GM18498 (cell line): ENCODE results near the gene REM1.
"Not testable (repeated sequence)": the region's sequence is repeated elsewhere in the genome, so short reads cannot be mapped to it uniquely, and the experiment has no call there.

Experiments
- ATAC-seq: cut with Tn5 transposase; IDR thresholded peaks from one replicate; pipeline ENCODE4 v1.9.1; 2021; ENCODE audit warnings: mild to moderate bottlenecking, moderate library complexity; ENCODE audit not compliant: unreplicated experiment

The REM1 gene

GRCh38 chr20:31484001-31484400, 8.9 kb downstream of the REM1 start:
- no peak for ATAC-seq

DNA sequence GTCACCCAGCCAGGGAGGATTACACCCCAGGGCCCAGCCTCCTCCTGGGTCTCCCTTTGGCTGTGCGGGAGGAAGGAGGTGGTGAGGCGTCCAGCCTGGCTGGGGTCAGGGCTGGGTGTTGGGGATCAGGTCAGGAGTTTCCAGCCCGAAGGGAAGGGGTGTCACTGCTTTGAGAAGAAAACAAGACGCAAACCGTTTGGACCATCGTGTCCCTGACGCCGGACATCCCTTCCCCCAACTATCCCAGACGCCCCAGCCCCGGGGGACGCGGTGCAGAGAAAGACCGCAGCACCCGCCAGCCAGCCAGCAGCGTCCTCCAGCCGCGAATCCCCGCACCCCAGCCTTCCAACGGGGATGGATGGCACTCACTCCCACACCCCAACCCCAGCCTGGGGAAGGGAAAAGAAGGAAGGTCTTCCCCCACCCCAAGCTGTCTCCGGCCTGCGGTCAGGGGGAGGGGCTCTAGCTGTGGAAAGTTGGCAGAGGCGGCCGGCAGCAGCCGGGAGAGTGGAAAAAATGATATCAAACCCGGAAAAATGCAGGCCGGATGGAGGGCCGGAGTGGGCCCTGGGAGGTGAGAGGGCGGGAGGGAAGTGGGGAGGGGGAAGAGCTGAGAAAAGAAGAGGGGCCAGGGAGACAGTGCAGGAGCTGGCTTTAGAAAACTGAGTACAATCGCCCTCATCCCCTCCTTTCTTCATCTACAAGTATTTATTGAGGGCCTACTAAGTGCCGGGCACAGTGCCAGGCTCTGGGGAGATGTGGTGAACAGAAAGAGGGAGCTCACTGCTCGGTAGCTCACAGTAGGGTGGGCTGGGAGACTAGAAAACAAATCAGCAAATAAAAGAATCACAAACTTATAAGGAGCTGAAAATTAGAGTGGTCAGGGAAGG, 10.6 kb downstream of the REM1 start:
- no peak for ATAC-seq

DNA sequence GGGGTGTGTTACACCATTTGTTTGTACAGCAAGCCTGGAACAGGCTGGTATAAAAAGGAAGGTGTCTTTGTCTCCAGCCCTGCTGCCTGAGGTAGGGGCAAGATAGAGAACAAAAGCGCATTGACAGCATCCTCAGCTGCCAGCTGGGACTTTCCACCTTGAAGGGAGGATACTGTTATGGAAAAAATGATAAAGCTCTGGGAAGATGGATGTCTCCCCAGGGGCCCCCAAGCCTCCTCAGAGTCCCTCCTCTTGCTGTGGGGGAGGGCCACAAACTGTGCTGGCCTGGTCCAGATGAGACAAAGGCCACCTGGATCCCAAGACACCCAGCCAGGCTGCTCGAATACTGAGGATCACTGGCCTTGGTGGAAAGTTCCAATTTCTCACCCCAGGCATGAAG, 13.0 kb downstream of the REM1 start:
- ATAC-seq, result no peak

- ATAC-seq, result no peak
Measured at GRCh38 chr20:31489152-31489551, 14.1 kb downstream of the REM1 start.

DNA sequence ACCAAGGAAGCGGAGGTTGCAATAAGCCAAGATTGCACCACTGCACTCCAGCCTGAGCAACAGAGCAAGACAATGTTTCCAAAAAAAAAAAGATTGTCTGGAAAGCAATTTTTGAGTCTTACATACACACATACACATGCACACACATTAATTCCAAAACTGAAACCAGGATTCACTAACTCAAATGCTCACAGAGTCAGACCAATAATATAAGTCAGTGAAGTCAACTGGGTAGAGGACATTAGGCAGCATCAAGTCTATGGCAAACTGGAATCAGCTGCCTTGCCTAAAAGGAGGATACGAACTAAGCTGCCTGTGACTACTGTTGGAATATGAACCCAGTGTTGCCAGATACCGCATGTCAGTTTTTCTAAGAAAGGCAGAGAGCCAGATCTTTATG, 15.7 kb downstream of the REM1 start:
- ATAC-seq, result no peak

GRCh38 chr20:31494131-31494530, 19.0 kb downstream of the REM1 start:
- ATAC-seq, result no peak

DNA sequence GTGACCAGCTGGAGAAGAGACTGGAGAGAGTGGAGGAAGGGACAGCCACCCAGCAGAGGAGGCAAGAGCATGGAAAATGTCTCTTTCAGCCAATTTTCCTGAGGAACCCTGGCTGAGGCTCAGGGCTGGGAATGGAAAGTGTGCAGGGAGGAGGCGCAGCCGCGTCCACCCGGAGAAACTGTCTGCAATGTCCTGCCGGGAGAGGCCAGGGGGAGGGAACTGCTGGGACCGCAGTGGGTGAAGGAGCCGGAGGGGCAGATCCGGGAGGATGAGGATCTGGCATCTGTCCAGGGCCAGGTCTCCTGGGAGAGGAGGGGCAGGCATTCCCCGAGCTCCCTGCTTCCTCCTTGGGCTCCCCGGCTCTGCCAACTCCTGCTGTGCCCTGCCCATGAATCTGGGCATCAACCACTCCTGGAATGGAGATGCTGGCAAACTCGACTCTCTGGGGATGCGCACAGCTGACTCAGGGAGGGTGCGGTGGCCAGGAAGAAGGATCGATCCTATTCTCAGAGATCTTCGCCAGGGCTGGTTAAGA, 21.7 kb downstream of the REM1 start:
- ATAC-seq, result no peak

GRCh38 chr20:31497838-31498540, 22.9 kb downstream of the REM1 start:
- no peak for ATAC-seq

- ATAC-seq, result no peak
Measured at GRCh38 chr20:31500527-31500926, 25.4 kb downstream of the REM1 start.

- ATAC-seq, result peak; percentile 95
Measured at GRCh38 chr20:31502884-31503673, 28.0 kb downstream of the REM1 start.

DNA sequence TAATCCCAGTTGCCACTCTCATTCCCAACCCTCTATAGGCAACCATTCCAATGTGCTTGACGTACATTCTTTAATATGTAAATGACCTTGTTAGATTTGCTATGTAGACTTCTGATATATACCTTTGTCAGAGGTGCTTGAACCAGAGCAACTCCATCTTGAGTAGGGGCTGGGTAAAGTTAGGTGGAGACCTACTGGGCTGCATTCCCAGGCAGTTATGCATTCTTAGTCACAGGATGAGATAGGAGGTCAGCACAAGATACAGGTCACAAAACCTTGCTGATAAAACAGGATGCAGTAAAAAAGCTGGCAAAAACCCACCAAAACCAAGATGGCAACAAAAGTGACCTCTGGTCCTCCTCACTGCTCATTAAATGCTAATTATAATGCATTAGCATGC, 30.8 kb downstream of the REM1 start:
- no peak for ATAC-seq

GRCh38 chr20:31508517-31509244, 33.6 kb downstream of the REM1 start:
- no peak for ATAC-seq

GRCh38 chr20:31514154-31515071, 39.3 kb downstream of the REM1 start, which contains the start of gene HM13:
Gene HM13 (plus strand): TSS chr20:31514442. CDS start chr20:31514552, 110 bp downstream.
- ATAC-seq, result peak; percentile 89

DNA sequence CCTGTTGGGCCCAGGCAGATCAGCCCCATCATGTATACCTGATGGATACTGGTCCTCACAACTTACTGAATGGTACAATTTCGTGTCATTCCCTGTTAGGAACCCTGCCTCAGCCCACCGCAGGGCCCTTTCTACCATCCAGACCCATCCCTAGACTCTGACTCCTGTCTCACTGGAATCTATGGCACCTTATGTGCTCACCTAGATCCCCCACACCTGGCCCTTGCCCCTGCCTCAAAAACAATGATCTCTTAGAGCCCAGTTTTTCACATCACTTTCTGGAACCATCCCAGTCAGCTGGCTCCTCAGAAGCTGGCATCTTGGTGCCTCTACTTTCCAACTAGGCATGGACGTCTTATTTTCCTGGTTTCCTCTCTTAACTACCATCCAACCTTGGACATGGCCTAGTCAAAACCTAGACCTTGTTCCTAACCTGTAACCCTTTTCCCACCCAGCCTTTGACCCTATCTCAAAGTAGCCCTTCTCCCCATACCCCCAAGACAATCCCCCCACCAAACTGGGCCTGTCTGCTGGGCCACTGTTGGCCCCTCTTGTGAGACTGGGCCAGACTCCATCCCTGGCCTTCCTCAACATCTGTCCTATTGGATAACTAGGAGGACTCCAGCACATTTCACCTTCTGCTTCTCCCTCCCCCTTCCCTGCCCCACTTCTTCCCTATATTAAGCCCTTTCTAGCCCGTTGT, 40.1 kb downstream of the REM1 start:
- ATAC-seq, result no peak

GRCh38 chr20:31515775-31516107, 40.7 kb downstream of the REM1 start:
- no peak for ATAC-seq

GRCh38 chr20:31516166-31516565, 41.1 kb downstream of the REM1 start:
- ATAC-seq, result no peak

DNA sequence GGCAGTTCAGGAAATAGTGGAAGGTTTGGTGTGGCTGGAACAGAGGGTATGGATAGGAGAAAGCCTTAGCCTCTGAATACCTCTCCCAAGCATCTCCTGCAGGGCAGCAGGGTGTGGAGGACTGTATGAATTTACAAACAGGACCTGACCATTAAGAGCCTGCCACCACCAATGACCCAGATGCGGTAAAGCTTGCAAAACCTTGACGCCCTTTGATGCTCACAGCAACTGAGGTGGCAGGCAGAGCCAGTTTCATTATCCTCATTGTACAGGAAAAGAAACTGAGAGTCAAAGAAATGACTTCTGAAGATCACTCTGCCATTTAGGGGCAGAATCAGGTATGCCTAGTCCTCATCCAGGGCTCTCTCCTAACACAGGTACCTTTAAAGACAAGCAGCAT, 41.6 kb downstream of the REM1 start:
- no peak for ATAC-seq

GRCh38 chr20:31517373-31517772, 42.3 kb downstream of the REM1 start:
- no peak for ATAC-seq

DNA sequence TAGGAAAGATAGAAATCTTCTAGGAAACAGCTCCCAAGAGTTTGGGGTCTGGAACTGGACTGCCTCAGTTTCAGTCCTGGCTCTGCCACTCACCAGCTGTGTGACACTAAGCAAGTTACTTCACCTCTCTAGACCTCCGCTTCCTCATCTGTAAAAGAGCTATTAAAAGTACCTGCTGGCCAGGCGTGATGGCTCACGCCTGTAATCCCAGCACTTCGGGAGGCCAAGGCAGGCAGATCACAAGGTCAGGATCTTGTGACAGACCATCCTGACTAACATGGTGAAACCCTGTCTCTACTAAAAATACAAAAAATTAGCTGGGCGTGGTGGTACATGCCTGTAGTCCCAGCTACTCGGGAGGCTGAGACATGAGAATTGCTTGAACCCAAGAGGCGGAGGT, 46.2 kb downstream of the REM1 start:
- ATAC-seq, result not testable (repeated sequence)
